ENCODE results near the gene SPO11. TPM values are rescaled to one million over a fixed set of nuclear protein-coding genes. Genes with fewer than 3 reads are reported as not detected.

The SPO11 gene
- total and polyA plus RNA-seq, 2 of the 8 experiments (the other 6 are each of a cell fraction or from before 2014, with no cell fraction given): not detected

DNA sequence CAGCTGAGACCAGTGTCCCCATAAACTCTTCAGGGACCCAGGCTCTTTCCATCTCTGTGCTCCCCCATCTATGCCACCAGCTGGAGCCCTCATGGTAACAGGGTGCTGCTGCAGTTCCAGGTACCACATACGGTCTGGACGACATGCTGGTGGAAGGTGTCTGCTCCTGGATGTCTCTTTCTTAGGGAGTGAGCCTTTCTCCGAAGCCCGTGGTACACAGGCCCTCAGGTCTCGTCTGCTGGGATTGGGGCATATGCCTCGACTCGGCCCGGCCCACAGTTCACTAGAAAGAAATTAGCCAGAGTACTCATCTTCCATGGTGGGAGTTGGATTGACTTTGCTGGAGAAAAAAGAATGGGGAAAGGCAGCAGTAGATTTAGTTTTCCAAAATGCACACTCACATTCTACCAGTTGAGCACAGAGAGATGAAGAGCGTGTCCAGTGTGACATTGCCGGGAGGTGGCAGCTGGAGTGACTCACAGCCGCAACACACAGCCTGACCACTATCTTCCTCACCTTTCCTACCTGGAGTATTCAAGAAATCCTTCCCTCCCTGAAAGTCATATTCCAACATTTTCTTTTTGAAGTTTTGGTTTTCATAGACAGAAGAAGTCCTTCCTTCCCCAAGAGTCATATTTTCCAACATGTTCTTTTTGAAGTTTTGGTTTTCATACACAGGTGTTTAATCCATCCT lies 18.6 kb upstream of the SPO11 start:
- Histone ChIP-seq H3K14ac (ENCODE audit: insufficient read length) (no peak overlapping the region), H3K27ac (ENCODE audit: low read depth, low read length) (no peak overlapping the region), H3K4me1 (replicated peaks in 1 of 4; ENCODE audit: control insufficient read depth in 3 of 4, insufficient read depth in 4 of 4, low read length in 3 of 4) (no peaks in the 10 kb centered on the region), H2BK20ac (ENCODE audit: low read length) (no peak overlapping the region), H3K79me2 (ENCODE audit: control insufficient read depth in 1 of 2, insufficient read depth in 2 of 2, low read length in 2 of 2) (no peaks in the 10 kb centered on the region), H3K23ac (ENCODE audit: insufficient read length) (no peak overlapping the region), H4K20me1 (replicated peaks in 1 of 2; ENCODE audit: control insufficient read depth in 1 of 2, insufficient read depth in 2 of 2, low read length in 2 of 2) (no peaks in the 10 kb centered on the region), H2BK120ac (replicated peaks; ENCODE audit: low read depth, low read length) (no peak overlapping the region), H3K4ac (replicated peaks; ENCODE audit: insufficient read length, low read depth, low read length) (no peak overlapping the region), H4K8ac (ENCODE audit: extremely low read depth, insufficient read depth, low read length) (no peak overlapping the region), H3K18ac (ENCODE audit: extremely low read depth, low read length) (no peak overlapping the region), H3K56ac (replicated peaks; ENCODE audit: insufficient read length, low read depth, low read length) (no peak overlapping the region), H3K4me2 (ENCODE audit: insufficient read depth in 1 of 2, low read depth in 2 of 2, low read length in 2 of 2) (no peak overlapping the region), H3K9ac (replicated peaks in 1 of 4; ENCODE audit: extremely low read depth in 1 of 4, low read depth in 3 of 4, low read length in 3 of 4) (no peak overlapping the region), H2AK5ac (ENCODE audit: low read depth, low read length) (no peak overlapping the region), H2BK12ac (ENCODE audit: low read depth, low read length) (no peak overlapping the region), H3K9me3 (ENCODE audit: insufficient read depth in 2 of 2, low read depth in 1 of 2, low read length in 1 of 2) (no peaks in the 10 kb centered on the region), H3K4me3 (ENCODE audit: extremely low read depth in 1 of 4, insufficient read depth in 2 of 4, low read depth in 3 of 4, low read length in 4 of 4) (no peak overlapping the region), H3K36me3 (ENCODE audit: control insufficient read depth in 2 of 4, insufficient read depth in 4 of 4, low read length in 3 of 4) (no peaks in the 10 kb centered on the region), H2BK5ac (ENCODE audit: low read depth, low read length) (no peak overlapping the region), H4K5ac (ENCODE audit: insufficient read length, low read depth, low read length) (no peak overlapping the region), H2AFZ (ENCODE audit: low read length) (no peak overlapping the region), H4K91ac (replicated peaks; ENCODE audit: insufficient read length, low read length) (no peak overlapping the region), H3K79me1 (ENCODE audit: low read depth, low read length) (no peaks in the 10 kb centered on the region), H3K23me2 (ENCODE audit: low read depth, low read length) (no peaks in the 10 kb centered on the region), H3K27me3 (replicated peaks in 1 of 4; ENCODE audit: control insufficient read depth in 3 of 4, extremely low read depth in 1 of 4, insufficient read depth in 3 of 4, low read length in 3 of 4) (no peaks in the 10 kb centered on the region; a peak in 1 of 7 replicates), H2BK15ac (ENCODE audit: low read length) (no peak overlapping the region)
- no peak for FAIRE-seq
- ChIA-PET POLR2A (ENCODE audit: partially characterized antibody) (no interaction called here), CTCF (ENCODE audit: partially characterized antibody) (interaction anchor here (1.3 to 1.4 kb wide), 3 partner anchors 16 to 23 kb away, joined by 3 to 5 read pairs (median 3); no protein-coding TSS in a partner anchor)
- DNase-seq (ENCODE audit: low read depth in 1 of 2, low spot score in 2 of 2): no peak
- WGBS, 2 experiments (ENCODE audit: extremely low coverage in 1 of 2, insufficient coverage in 1 of 2, insufficient read length in 1 of 2, insufficient replicate concordance in 2 of 2, low coverage in 1 of 2, low lambda C conversion rate in 2 of 2, missing lambda C conversion rate in 1 of 2): 88% methylated on average over 11 of the region's 11 CpGs; no CpG with 5 or more reads in 1 of the 2 experiments
- TF ChIP-seq CHD1 (IDR thresholded peaks at IDR 0.05; ENCODE audit: low read depth, low read length): no peak
- TF ChIP-seq YY1 (IDR thresholded peaks at IDR 0.05; ENCODE audit: low read depth, low read length): no peak
- TF ChIP-seq, protein P1, sequence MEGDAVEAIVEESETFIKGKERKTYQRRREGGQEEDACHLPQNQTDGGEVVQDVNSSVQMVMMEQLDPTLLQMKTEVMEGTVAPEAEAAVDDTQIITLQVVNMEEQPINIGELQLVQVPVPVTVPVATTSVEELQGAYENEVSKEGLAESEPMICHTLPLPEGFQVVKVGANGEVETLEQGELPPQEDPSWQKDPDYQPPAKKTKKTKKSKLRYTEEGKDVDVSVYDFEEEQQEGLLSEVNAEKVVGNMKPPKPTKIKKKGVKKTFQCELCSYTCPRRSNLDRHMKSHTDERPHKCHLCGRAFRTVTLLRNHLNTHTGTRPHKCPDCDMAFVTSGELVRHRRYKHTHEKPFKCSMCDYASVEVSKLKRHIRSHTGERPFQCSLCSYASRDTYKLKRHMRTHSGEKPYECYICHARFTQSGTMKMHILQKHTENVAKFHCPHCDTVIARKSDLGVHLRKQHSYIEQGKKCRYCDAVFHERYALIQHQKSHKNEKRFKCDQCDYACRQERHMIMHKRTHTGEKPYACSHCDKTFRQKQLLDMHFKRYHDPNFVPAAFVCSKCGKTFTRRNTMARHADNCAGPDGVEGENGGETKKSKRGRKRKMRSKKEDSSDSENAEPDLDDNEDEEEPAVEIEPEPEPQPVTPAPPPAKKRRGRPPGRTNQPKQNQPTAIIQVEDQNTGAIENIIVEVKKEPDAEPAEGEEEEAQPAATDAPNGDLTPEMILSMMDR (IDR thresholded peaks at IDR 0.05; ENCODE audit: control extremely low read depth in 1 of 3, insufficient read depth in 1 of 3, low read depth in 1 of 3, low read length in 3 of 3): no peak
- TF ChIP-seq SIN3A (conservative IDR thresholded peaks at IDR 0.05 in 1 of 2, IDR thresholded peaks at IDR 0.05 in 1 of 2; ENCODE audit: low read depth in 1 of 2, low read length in 2 of 2): no peak

All from H1 (cell line).